GM10847 (cell line): Measurements from ENCODE around the gene OR51S1.

Experiments used
- POLR2A ChIP-seq: IDR thresholded peaks from 2 replicates; pipeline ENCODE4 v1.6.1; 2011; ENCODE audit not compliant: insufficient read length; ENCODE audit errors: extremely low read depth

Gene OR51S1, protein sequence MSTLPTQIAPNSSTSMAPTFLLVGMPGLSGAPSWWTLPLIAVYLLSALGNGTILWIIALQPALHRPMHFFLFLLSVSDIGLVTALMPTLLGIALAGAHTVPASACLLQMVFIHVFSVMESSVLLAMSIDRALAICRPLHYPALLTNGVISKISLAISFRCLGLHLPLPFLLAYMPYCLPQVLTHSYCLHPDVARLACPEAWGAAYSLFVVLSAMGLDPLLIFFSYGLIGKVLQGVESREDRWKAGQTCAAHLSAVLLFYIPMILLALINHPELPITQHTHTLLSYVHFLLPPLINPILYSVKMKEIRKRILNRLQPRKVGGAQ

GRCh38 chr11:4848908-4849532 is at the start of gene OR51S1:
Gene OR51S1, minus strand, starts transcription at chr11:4849208. Its CDS starts 0 bp downstream, at chr11:4849208.
- no peak for TF ChIP-seq POLR2A

DNA sequence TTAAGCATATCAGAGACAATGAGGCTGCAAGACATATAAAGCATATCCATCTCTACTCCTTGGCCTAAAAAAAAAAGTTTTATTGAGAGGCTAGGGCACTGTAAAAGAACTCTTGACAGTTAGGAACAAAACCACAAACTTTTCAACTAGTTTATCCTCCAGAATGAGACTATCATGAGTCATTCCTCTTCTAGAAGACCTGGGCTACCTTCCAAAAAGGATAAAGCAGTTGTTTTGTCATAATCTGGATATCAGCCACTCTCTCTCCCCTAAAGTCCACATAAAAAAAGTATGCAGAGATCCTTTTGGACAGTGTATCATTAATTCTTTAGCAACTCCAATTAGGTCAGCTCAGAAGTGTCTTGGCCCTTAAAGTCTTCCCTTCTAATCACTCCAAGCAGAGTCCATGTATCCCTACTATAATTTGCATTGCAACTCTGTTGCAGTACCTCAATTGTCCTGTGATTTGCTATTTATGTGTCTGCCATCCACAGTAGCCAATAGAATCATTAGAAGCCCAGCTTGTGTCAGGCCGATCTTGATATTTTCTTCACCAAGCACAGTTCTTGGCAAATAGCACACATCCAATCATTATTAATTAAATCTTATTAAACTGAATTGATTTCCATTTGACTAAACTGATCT is 43.1 kb upstream of the OR51S1 start:
- no peak for TF ChIP-seq POLR2A

DNA sequence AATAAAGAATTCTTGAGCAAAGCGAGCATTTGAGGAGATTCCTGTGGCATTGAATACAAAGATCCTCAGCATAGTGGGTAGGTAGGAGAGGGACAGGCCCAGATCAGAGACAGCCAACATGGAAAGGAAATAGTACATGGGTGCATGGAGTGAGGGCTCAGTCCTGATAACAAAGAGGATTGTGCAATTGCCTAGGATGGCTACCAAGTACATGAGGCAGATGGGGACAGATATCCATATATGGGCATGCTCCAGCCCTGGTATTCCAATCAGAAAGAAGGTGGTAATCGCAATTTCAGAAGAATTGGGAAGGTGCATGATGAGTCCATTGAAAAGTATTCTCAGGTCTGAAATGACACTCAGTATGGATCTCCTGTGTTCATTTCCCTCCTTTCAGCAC is 41.3 kb upstream of the OR51S1 start:
- TF ChIP-seq POLR2A, result no peak

DNA sequence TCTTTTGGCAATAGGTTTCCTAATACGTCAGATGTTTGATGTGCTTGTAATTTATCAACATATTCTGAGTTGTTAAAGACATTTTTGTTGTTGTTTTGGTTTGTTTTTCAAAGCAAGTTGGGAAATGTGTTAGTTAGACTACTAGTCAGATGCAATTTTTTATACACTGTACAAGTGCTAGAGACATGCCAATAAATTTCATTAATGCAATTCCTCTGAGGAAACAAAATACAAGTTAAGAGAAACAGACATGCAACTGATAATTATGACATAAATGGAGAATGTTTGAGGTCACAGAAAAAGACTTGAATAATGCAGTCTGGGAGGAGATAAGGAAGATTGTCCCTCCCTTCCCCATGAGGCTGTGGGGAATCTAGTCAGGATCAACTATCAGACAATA is 38.6 kb upstream of the OR51S1 start:
- TF ChIP-seq POLR2A, result no peak

DNA sequence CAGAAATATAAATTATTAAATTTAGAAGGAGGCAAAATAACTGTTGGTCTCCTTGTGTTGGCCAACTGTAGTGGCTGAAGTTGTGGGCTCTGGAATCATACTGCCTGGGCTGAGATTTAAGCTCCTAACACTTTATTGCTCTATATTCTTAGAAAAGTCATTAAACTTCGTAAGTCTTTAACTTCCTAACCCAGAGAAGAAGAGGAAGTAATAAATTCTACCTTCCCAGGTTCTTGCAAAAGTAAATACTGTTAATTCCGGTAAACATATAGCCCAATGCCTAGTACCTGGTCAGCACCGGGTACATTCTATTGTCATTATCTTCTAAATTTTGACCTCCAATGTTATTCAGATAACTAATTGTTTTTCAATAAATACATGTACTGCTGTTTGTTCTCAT is 37.2 kb upstream of the OR51S1 start:
- no peak for TF ChIP-seq POLR2A

DNA sequence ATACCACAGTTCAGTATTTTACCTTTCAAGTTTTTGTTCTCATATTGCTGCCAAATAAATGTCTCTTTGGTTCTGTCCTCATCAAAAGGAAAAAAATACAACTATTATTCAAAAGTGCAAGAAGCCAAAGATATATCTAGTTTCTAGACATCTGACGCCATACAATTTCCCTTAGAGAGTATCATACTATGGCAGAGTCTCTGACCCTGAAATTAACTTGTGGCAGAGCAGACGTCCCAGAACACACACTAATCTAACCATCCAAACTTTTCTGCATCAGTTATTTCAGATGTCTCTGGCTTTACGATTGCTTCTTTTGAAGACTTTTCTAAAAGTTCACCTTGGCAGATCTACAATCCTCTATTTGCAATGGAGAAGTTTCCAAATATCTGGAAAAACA is 35.4 kb upstream of the OR51S1 start:
- TF ChIP-seq POLR2A, result no peak

- no peak for TF ChIP-seq POLR2A
These were observed 33.5 kb upstream of the OR51S1 start for GRCh38 chr11:4882543-4882942.

- no peak for TF ChIP-seq POLR2A
These were observed 33.0 kb upstream of the OR51S1 start, which contains the start of gene OR51T1 for GRCh38 chr11:4881860-4882500. Gene OR51T1, plus strand, starts transcription at chr11:4881900. Its CDS starts 0 bp downstream, at chr11:4881900.

DNA sequence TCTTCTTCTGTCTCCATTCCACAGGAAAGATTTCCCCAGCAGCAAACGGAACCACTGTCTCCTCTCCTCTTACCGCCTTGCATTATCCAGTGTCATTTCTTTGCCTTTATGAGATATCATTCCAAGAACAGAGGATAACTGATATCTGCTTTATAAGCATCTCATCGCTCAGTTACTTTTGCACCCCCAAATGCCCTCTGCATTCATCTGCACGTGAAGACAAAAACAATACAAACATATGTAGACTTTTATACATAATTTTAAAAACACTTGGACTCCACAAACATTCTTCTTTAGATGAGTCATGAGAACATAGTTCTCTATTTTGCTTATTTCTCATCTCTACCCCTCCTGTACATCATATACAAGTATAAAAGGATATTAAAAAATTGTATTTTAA is 32.2 kb upstream of the OR51S1 start:
- no peak for TF ChIP-seq POLR2A

GRCh38 chr11:4865855-4866254 is 16.8 kb upstream of the OR51S1 start:
- no peak for TF ChIP-seq POLR2A

- TF ChIP-seq POLR2A, result no peak
These were observed 14.9 kb upstream of the OR51S1 start for GRCh38 chr11:4863876-4864275.

GRCh38 chr11:4862447-4863236 is 13.6 kb upstream of the OR51S1 start:
- TF ChIP-seq POLR2A, result no peak

- no peak for TF ChIP-seq POLR2A
These were observed 2.0 kb upstream of the OR51S1 start for GRCh38 chr11:4851033-4851432.

DNA sequence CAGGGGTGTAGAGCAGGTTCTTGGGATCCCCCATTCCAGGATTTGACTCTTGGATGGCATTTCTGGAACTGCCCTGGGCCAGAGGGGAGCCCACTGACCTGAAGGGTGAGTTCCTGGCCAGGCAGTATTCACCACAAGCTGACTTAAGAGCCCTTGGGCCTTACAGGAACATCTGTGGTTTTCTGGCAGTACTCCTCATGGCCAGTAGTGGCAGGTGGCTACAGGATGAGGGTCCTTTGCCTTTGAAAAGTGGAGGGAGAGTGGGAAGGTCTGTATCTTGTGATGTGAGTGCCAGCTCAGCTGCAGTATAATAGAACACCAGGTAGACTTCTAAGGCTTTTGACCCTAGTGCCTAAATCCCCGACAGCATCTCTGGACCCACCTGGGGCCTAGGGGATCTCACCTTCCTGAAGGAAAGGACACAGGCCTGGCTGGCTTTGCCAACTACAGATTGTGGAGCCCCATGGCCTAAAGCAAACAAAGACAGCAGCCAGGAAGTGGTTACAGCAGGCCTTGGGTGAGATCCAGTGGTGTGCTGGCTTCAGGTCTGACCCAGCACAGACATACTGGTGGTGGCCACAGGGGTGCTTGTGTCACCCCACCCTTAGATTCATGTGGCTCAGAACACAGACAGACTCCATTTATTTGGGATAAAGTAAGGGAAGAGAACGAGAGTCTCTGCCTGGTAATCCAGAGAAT is 9.0 kb downstream of the OR51S1 start:
- no peak for TF ChIP-seq POLR2A

DNA sequence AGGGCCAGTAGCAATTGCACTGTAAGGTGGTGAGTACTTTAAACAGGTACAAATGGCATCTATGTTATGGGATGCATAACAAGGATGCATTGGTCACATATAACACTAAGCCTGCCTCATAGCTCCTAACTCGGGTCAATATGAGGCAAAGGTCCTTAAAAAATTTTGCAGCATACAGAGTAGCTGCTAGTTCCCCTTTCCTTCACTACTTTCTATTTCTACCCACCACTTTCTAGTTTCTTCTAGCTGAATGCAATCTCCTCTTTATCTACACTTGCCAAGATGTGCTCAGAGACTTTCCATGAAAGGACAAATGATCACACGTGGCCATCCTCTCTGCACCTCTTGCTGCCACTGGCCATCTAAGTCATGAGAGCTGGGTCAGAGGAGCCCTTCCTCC is 18.1 kb downstream of the OR51S1 start:
- no peak for TF ChIP-seq POLR2A

DNA sequence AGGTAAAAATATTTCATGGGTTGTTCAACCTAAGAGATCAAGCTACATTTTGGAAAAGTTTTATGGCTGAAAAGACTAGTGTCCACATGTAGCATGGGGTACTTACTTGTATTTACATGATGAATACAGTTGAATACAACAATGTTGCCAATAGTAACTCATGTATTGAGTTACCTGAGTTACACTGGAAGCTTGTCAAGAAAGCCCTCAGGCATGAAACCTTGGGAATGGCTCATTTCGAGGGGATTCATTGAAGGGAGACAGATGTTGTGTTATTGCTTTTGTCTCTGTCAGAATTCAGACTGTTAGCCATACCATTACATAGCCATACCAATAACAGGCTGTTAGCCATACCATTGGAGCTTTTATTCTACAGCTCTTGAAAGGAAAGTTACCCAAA is 18.7 kb downstream of the OR51S1 start:
- no peak for TF ChIP-seq POLR2A
